ENCODE data around the gene BTN3A1. TPM values are rescaled to one million over a fixed set of nuclear protein-coding genes. Genes with fewer than 3 reads are reported as not detected.
"Not testable (repeated sequence)": the region's sequence is repeated elsewhere in the genome, so short reads cannot be mapped to it uniquely, and the experiment has no call there.

The BTN3A1 gene
- total RNA-seq, 2 experiments from 2014 or later: 143 to 154 TPM

DNA sequence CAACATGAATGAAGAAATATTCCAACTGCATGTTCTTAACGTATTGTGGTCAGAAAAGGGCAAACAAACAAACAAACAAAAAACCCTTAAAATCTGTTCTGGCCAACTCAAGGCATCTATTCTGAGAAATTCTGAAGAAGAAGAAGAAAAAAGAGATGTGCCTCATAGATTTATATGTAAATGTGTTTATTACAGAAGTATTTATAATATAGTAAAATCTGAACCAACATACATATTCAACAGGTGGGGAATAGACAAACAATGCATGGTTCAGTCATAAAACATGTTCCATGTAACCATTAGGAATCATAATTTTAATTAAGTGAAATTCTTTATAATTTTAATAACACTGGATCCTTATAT is 36.5 kb upstream of the BTN3A1 start:
- H3K27ac Mint-ChIP-seq: no peak overlapping the region
- no peaks in the 10 kb centered on the region for H3K27me3 Mint-ChIP-seq
- ATAC-seq (ENCODE audit: low read depth): no peak
- H3K4me1 Mint-ChIP-seq: peaks cover 40% of the 10 kb centered on the region
- no peak for DNase-seq
- peaks cover 10% of the 10 kb centered on the region for H3K36me3 Mint-ChIP-seq
- POLR2A ChIA-PET: no interaction called here
- H3K9me3 Mint-ChIP-seq: no peaks in the 10 kb centered on the region
- no peak overlapping the region for H3K4me3 Mint-ChIP-seq

DNA sequence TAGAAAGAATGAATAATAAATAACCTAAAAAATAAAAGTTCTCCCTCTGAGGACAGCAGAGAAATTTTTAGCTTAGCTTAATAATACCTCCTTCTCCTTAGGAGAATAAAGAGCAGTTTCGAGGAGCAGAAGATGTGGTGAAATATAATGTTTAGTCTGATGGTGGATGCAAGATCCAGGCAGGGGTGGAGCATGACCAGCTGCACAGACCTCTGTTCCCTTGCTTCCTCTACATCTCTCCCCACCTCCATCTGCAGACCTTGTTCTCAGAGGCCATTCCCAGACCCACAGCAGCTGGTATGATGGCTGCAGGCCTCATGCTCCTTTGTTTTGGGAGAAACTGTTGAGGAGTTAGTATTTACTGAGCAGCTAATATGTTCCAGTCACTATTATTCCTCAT is 35.6 kb upstream of the BTN3A1 start:
- POLR2A ChIA-PET: no interaction called here
- no peak overlapping the region for H3K27ac Mint-ChIP-seq
- DNase-seq (no peak), ATAC-seq (ENCODE audit: low read depth) (no peak)
- peaks cover 10% of the 10 kb centered on the region for H3K36me3 Mint-ChIP-seq
- H3K27me3 Mint-ChIP-seq: no peaks in the 10 kb centered on the region
- H3K4me1 Mint-ChIP-seq: peaks cover 34% of the 10 kb centered on the region
- no peaks in the 10 kb centered on the region for H3K9me3 Mint-ChIP-seq
- H3K4me3 Mint-ChIP-seq: peak overlapping the region; percentile 67

DNA sequence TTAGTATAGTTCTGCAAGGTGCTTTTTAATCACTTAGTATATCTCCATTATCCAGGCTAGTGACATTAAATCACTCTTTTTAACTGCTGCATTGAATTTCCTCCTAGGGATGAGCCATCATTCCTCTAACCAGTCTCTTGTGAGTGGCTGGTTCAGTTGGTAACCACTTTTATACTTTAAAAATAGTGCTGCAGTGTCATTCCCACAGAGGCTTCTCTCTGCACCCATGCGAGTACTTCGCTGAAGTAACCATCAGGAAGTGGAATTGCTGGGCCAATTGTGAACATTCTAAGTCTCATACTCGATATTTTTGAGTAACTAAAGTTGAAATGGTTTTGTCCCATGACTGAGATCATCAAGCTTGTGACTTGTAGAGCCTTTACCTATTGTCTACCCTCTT is 35.0 kb upstream of the BTN3A1 start:
- POLR2A ChIA-PET: interaction anchor here (0.6 kb wide), 1 partner anchor 810 kb away, joined by 3 read pairs; no protein-coding TSS in a partner anchor
- DNase-seq: no peak
- Mint-ChIP-seq H3K36me3 (peaks cover 14% of the 10 kb centered on the region), H3K9me3 (no peaks in the 10 kb centered on the region), H3K27me3 (no peaks in the 10 kb centered on the region), H3K4me1 (peaks cover 31% of the 10 kb centered on the region), H3K27ac (peak overlapping the region; percentile 57), H3K4me3 (peak overlapping the region; percentile 59)
- no peak for ATAC-seq (ENCODE audit: low read depth)

DNA sequence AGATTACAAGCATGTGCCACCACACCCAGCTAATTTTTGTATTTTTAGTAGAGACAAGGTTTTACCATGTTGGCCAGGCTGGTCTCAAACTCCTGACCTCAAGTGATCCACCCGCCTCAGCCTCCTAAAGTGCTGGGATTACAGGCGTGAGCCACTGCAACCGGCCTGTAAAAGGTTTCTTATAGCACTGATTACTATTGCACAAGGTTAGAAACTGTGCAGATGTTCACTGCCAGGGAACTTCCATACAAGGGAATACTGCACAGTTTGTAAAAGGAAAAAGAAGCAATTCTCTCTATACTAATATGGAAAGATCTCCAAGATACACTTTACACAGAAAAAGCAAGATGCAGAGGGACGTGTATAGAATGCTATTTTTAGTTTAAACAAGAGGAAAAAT is 30.3 kb upstream of the BTN3A1 start:
- Mint-ChIP-seq H3K4me1 (peaks cover 29% of the 10 kb centered on the region), H3K36me3 (peaks cover 40% of the 10 kb centered on the region)
- ATAC-seq (ENCODE audit: low read depth); POLR2A ChIA-PET; H3K27me3 Mint-ChIP-seq; H3K4me3 Mint-ChIP-seq; H3K27ac Mint-ChIP-seq; H3K9me3 Mint-ChIP-seq; DNase-seq: not testable (repeated sequence)

DNA sequence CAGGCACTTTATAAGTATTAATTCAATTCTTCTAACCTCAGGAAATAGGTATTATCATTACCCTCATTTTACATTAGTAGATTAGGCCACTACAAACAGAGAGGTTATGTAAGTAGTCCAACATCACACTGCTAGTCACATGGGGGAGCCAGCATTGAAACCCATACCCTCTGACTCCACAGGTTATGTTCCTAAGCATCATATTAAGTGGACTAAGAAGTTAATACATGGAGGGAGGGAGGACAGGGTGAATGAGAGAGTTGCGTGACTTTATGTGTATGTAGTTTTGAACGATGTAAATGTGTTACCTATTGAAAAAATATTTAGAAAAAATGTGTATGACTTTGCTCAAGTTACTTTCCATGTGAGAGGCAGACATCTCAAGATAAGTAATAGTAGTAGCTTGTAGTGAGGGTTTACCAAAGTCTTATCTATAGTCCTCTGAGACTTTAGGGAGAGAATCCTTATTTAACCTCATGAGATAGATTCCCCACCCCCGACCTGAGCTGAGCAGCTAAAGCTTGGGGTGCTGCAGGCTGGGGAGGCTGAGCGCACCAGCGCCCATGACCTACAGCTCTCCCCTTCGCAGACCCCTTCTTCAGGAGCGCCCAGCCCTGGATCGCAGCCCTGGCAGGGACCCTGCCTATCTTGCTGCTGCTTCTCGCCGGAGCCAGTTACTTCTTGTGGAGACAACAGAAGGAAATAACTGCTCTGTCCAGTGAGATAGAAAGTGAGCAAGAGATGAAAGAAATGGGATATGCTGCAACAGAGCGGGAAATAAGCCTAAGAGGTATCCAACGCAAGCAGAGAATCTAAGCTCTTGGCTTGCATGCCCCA is 29.5 kb upstream of the BTN3A1 start:
- Mint-ChIP-seq H3K36me3 (peaks cover 37% of the 10 kb centered on the region), H3K27me3 (no peaks in the 10 kb centered on the region), H3K4me1 (peaks cover 23% of the 10 kb centered on the region), H3K9me3 (no peaks in the 10 kb centered on the region), H3K27ac (no peak overlapping the region), H3K4me3 (no peak overlapping the region)
- POLR2A ChIA-PET: no interaction called here
- no peak for DNase-seq
- no peak for ATAC-seq (ENCODE audit: low read depth)

DNA sequence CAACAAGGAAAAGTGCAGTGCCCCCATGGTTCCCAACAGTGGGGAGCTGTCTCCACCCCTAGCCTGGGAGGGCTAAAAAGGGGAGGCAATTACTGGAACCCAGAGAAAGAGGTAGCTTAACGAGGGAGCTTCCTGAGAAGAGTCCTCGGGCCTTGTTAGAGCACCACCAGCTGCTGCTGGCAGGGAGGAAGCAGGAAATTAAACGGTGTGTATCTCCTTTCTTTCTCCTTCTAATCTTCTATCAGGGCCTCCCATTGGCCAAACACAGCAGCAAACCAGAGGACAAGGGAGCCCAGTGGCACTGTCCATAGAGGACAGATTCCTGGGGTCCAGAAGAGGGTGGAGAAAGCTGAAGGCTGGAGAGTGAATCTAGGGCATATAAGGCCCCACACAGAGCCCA is 26.8 kb upstream of the BTN3A1 start:
- no peak for DNase-seq
- Mint-ChIP-seq H3K36me3 (peaks cover 32% of the 10 kb centered on the region), H3K9me3 (no peaks in the 10 kb centered on the region), H3K27me3 (no peaks in the 10 kb centered on the region), H3K4me3 (no peak overlapping the region), H3K27ac (peak overlapping the region; percentile 90), H3K4me1 (peaks cover 15% of the 10 kb centered on the region)
- POLR2A ChIA-PET: no interaction called here
- peak; percentile 26 for ATAC-seq (ENCODE audit: low read depth)

DNA sequence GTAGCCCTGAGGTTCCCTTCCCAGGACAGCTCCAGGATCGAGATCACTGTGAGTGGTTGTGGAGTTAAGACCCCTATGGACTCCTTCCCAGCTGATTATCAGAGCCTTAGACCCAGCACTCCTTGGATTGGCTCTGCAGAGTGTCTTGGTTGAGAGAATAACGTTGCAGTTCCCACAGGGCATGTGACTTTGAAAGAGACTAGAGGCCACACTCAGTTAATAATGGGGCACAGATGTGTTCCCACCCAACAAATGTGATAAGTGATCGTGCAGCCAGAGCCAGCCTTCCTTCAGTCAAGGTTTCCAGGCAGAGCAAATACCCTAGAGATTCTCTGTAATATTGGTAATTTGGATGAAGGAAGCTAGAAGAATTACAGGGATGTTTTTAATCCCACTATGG is 24.4 kb upstream of the BTN3A1 start:
- Mint-ChIP-seq H3K36me3 (peaks cover 26% of the 10 kb centered on the region), H3K4me1 (peaks cover 22% of the 10 kb centered on the region), H3K27ac (no peak overlapping the region), H3K4me3 (no peak overlapping the region), H3K9me3 (no peaks in the 10 kb centered on the region), H3K27me3 (no peaks in the 10 kb centered on the region)
- POLR2A ChIA-PET: no interaction called here
- ATAC-seq (ENCODE audit: low read depth) (no peak), DNase-seq (no peak)

DNA sequence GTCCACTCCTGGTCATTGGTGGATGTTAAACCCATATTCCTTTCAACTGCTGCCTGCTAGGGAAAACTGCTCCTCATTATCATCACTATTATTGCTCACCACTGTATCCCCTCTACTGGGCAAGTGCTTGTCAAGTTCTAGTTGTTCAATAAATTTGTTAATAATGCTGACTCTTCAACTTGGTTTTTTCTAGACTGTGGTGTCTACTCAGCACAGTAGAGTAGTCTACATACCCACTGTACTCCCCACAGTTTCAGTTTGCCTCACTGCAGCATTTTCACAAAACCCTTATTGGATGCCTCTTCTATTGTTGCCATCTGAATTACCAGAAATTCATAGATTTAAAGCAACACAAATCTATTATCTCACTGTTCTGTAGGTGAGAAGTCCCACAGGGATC is 23.9 kb upstream of the BTN3A1 start:
- H3K4me3 Mint-ChIP-seq; H3K9me3 Mint-ChIP-seq; ATAC-seq (ENCODE audit: low read depth); POLR2A ChIA-PET; H3K27me3 Mint-ChIP-seq; H3K27ac Mint-ChIP-seq; DNase-seq: not testable (repeated sequence)
- H3K36me3 Mint-ChIP-seq: peaks cover 28% of the 10 kb centered on the region
- H3K4me1 Mint-ChIP-seq: peaks cover 22% of the 10 kb centered on the region

DNA sequence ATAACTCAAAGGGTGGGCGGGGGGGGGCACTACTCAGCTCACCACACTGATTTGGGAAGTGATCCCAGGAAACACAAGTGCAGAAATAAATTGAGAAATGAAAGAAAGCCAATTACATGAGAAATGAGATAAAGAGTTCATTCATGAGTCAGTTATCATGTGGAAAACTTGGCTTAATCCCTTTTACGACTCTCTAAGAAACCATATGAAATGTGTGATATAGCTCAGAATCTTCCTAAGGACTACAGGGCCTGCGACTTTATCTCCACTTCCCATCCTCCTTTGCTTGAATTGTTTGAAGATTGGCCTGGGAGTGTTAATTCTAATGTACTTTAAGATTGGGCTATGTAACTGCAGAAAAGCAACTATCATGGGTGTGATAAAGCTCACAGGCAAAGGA is 22.8 kb upstream of the BTN3A1 start:
- H3K27ac Mint-ChIP-seq: no peak overlapping the region
- POLR2A ChIA-PET: no interaction called here
- DNase-seq (no peak), ATAC-seq (ENCODE audit: low read depth) (no peak)
- H3K36me3 Mint-ChIP-seq: peaks cover 19% of the 10 kb centered on the region
- no peak overlapping the region for H3K4me3 Mint-ChIP-seq
- peaks cover 23% of the 10 kb centered on the region for H3K4me1 Mint-ChIP-seq
- no peaks in the 10 kb centered on the region for H3K27me3 Mint-ChIP-seq
- H3K9me3 Mint-ChIP-seq: no peaks in the 10 kb centered on the region

DNA sequence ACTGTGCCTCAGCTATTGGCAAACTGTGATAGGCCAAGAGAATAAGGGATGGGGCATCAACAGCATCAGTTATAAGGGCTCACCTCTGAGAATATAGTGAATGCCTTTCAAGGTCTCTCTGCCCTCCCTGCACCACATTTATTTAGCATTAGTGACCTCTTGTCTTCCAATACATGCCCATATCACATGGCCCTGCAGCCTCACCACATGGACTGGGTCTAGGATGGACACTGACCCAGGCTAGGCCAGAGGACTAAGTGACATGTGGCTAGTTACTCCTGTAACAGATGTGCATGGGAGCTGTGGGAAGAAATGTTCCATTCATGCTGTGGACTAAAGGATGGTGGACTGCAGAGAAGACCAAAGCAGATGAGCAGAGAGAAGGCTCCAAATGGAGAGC is 22.3 kb upstream of the BTN3A1 start:
- H3K9me3 Mint-ChIP-seq: no peaks in the 10 kb centered on the region
- ATAC-seq (ENCODE audit: low read depth): no peak

DNA sequence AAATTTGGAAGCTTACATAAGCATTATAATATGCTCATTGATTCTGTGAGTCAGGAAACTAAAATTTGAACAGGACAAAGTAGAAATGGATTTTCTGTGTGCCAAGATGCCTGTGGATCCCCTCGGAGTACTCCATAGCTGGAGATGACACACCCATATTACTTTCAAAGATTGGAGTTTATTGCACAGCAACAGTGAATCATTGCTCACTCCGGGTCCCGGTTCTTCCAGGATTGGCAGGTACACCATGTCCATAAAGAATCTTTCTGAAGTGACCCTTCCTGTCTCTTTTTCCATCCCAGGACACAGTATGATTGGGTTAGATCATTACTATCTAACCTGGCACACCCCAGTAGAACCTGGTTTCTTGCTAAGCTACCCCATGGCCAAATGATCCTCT is 21.8 kb upstream of the BTN3A1 start:
- H3K9me3 Mint-ChIP-seq: no peaks in the 10 kb centered on the region
- POLR2A ChIA-PET: no interaction called here
- no peaks in the 10 kb centered on the region for H3K27me3 Mint-ChIP-seq
- peaks cover 24% of the 10 kb centered on the region for H3K4me1 Mint-ChIP-seq
- peaks cover 14% of the 10 kb centered on the region for H3K36me3 Mint-ChIP-seq
- H3K27ac Mint-ChIP-seq: no peak overlapping the region
- H3K4me3 Mint-ChIP-seq: no peak overlapping the region
- ATAC-seq (ENCODE audit: low read depth) (no peak), DNase-seq (no peak)

More for the DNA sequence above, 22.3 kb upstream of the BTN3A1 start:
- Mint-ChIP-seq H3K27me3 (no peaks in the 10 kb centered on the region), H3K27ac (no peak overlapping the region), H3K4me1 (peaks cover 24% of the 10 kb centered on the region), H3K36me3 (peaks cover 16% of the 10 kb centered on the region), H3K4me3 (no peak overlapping the region)
- DNase-seq: no peak
- POLR2A ChIA-PET: no interaction called here

DNA sequence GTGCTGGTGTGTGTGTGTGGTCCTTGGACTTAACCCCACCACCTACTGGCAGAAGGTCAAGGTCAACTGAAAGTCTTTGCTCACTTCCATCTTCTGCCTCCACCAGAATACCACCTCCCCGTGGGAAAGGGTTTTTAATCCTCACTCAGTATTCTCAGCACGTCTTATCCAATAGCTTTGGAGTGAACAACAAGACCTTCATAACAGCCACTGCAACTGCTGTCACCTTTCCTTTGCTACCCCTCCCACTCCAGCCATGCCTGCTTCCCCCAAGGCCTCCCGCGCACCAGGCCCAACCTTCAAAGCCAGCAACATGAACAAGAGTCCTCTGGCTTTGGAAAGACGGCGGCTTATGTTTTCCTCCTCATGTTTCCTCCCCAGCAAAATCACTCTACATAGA is 20.0 kb upstream of the BTN3A1 start:
- no peaks in the 10 kb centered on the region for H3K9me3 Mint-ChIP-seq
- DNase-seq: no peak
- no peaks in the 10 kb centered on the region for H3K27me3 Mint-ChIP-seq
- H3K4me3 Mint-ChIP-seq: peak overlapping the region; percentile 36
- H3K4me1 Mint-ChIP-seq: peaks cover 24% of the 10 kb centered on the region
- H3K36me3 Mint-ChIP-seq: peaks cover 8% of the 10 kb centered on the region
- no peak for ATAC-seq (ENCODE audit: low read depth)
- H3K27ac Mint-ChIP-seq: no peak overlapping the region
- POLR2A ChIA-PET: no interaction called here

DNA sequence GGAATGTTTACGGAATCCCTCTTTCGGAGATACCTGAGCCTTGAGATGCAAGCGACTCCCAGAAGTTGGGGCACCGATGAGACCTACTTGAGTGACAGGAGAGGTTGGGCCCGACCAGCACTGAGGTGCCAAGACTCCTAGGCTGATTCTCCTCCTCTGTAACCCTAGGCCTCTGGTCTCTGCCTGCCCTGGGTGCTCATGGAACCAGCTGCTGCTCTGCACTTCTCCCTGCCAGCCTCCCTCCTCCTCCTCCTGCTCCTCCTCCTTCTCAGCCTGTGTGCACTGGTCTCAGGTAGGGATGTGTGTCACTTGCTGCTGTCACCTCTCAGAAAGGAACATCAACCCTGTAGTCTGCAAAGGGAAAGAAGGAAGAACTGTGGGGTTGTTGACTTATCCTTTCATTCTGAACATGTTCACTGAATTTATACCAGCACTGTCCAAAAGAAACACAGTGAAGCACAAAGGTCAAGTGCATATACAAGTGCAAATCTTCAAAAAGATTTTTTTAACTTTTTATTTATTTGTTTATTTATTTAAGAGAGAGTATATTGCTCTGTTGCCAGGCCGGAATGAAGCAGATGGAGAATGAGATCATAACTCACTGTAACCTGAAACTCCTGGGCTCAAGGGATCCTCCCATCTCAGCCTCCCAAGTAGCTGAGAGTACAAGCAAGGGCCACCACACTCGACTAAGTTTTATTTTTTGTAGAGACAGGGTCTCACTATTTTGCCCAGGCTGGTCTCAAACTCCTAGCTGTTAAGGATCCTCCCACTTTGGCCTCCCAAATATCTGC is 18.3 kb upstream of the BTN3A1 start:
- Mint-ChIP-seq H3K9me3 (no peaks in the 10 kb centered on the region), H3K36me3 (peaks cover 8% of the 10 kb centered on the region), H3K27me3 (no peaks in the 10 kb centered on the region), H3K4me1 (peaks cover 24% of the 10 kb centered on the region), H3K27ac (peak overlapping the region; percentile 98), H3K4me3 (peak overlapping the region; percentile 100)
- DNase-seq: no peak
- peak; percentile 37 for ATAC-seq (ENCODE audit: low read depth)
- POLR2A ChIA-PET: interaction anchor here (0.6 kb wide), 1 partner anchor 25 kb away, joined by 3 read pairs; no protein-coding TSS in a partner anchor

DNA sequence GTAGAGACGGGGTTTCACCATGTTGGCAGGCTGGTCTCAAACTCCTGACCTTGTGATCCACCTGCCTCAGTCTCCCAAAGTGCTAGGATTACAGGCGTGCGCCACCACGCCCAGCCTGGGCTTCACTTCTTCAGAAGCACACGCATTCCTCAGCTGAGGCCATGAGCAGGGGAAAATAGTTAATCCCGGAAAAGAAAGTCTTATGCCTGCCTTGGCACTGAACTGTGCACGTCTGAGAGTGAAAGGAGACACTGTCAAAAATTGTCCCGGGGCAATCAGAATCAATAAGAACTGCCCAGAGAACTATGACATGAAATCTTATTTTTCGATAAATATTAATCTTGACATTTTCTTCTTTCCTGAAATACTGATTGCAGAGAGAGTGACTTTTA is 16.3 kb upstream of the BTN3A1 start:
- H3K9me3 Mint-ChIP-seq: no peaks in the 10 kb centered on the region
- H3K4me3 Mint-ChIP-seq: no peak overlapping the region
- H3K27ac Mint-ChIP-seq: no peak overlapping the region
- peaks cover 30% of the 10 kb centered on the region for H3K4me1 Mint-ChIP-seq
- POLR2A ChIA-PET: no interaction called here
- DNase-seq (no peak), ATAC-seq (ENCODE audit: low read depth) (no peak)
- no peaks in the 10 kb centered on the region for H3K27me3 Mint-ChIP-seq
- H3K36me3 Mint-ChIP-seq: peaks cover 22% of the 10 kb centered on the region

All from activated naive CD8-positive, alpha-beta T cell treated with anti-CD3 and anti-CD28 coated beads, Interleukin-2, amount 10 ng/mL, durations not matched to agents 7 days and 5 days (primary cell).